D721Med (cell line): Measurements from ENCODE around the gene FES.

Source experiments
- DNase-seq: peaks from one replicate; pipeline ENCODE4 v3.0.0; 2011; ENCODE audit warnings: low spot score; ENCODE audit not compliant: insufficient read length
- FAIRE-seq: peaks from 2 replicates; lab custom pipeline; 2011; peaks lifted over from hg19 to GRCh38; lab: Jason Lieb, UNC
- CTCF ChIP-seq: IDR thresholded peaks from 2 replicates; pipeline ENCODE4 v1.5.1; 2012; ENCODE audit warnings: mild to moderate bottlenecking, control low read depth; ENCODE audit not compliant: insufficient read depth; ENCODE audit errors: missing control alignments

FES gene

GRCh38 chr15:90876046-90876445 is 8.3 kb upstream of the FES start:
- DNase-seq (no peak), FAIRE-seq (no peak)
- TF ChIP-seq CTCF: no peak

GRCh38 chr15:90876512-90877170 is 7.7 kb upstream of the FES start:
- no peak for TF ChIP-seq CTCF
- DNase-seq (no peak), FAIRE-seq (no peak)

GRCh38 chr15:90877315-90877714 is 7.0 kb upstream of the FES start:
- no peak for TF ChIP-seq CTCF
- FAIRE-seq (no peak), DNase-seq (no peak)

- no peak for TF ChIP-seq CTCF
- FAIRE-seq (no peak), DNase-seq (no peak)
These were observed 6.3 kb upstream of the FES start for GRCh38 chr15:90877996-90878395.

- no peak for TF ChIP-seq CTCF
- FAIRE-seq (no peak), DNase-seq (no peak)
These were observed 5.6 kb upstream of the FES start for GRCh38 chr15:90878660-90879059.

- FAIRE-seq (no peak), DNase-seq (no peak)
- TF ChIP-seq CTCF: no peak
These were observed 4.5 kb upstream of the FES start for GRCh38 chr15:90879730-90880366.

GRCh38 chr15:90880381-90881145 is 3.7 kb upstream of the FES start:
- DNase-seq (no peak), FAIRE-seq (no peak)
- no peak for TF ChIP-seq CTCF
